Activated CD8-positive, alpha-beta T cell treated with anti-CD3 and anti-CD28 coated beads for 36 hours (primary cell): Measurements from ENCODE around the gene KIAA0513. TPM values are rescaled to one million over a fixed set of nuclear protein-coding genes. Genes with fewer than 3 reads are reported as not detected.

Source experiments
- ATAC-seq: fragments of 200-7000 bp; cut with Tn5 transposase; one replicate; pipeline ENCODE4 v1.10.0; 2021; ENCODE audit warnings: mild to moderate bottlenecking, moderate library complexity
- CTCF ChIA-PET: fragments of 350-600 bp; sonication (Branson Sonifier 250); formaldehyde crosslinking; loops from one replicate; lab custom pipeline; 2021; ENCODE audit warnings: antibody characterized with exemption; lab: Charles Lee
- POLR2A ChIA-PET: fragments of 350-600 bp; sonication (Branson Sonifier 250); formaldehyde crosslinking; loops from one replicate; lab custom pipeline; 2021; ENCODE audit warnings: antibody characterized with exemption; lab: Charles Lee
- DNase-seq: peaks from one replicate; pipeline ENCODE4 v3.0.0-alpha.2; 2020
- H3K27ac Mint-ChIP-seq: one replicate; pipeline ENCODE4 v1.8.0; 2021; ENCODE audit warnings: mild to moderate bottlenecking, mixed read lengths
- H3K27me3 Mint-ChIP-seq: one replicate; pipeline ENCODE4 v1.8.0; 2021; ENCODE audit warnings: mixed read lengths
- H3K36me3 Mint-ChIP-seq: one replicate; pipeline ENCODE4 v1.8.0; 2021; ENCODE audit warnings: low read depth, mixed read lengths
- H3K4me1 Mint-ChIP-seq: one replicate; pipeline ENCODE4 v1.8.0; 2021; ENCODE audit warnings: low read depth, mixed read lengths
- H3K4me3 Mint-ChIP-seq: one replicate; pipeline ENCODE4 v1.8.0; 2021; ENCODE audit warnings: mild to moderate bottlenecking, moderate library complexity, mixed read lengths
- H3K9me3 Mint-ChIP-seq: one replicate; pipeline ENCODE4 v1.8.0; 2021; ENCODE audit warnings: mixed read lengths
- CTCF ChIP-seq: fragments of 200-600 bp; IDR thresholded peaks from one replicate; pipeline ENCODE4 v1.8.0; 2022; ENCODE audit warnings: antibody characterized with exemption, mild to moderate bottlenecking
- intact Hi-C: fragments of 100-400 bp; cut with micrococcal nuclease; formaldehyde crosslinking; loops from one replicate; pipeline ENCODE4 v1.10.0; 2022
- total RNA-seq, 2 experiments: library from RNA; stranded (reverse); gene quantifications; one replicate each; pipeline ENCODE4 v1.2.3, GENCODE V29; 2021

The KIAA0513 gene
- total RNA-seq, 2 experiments from 2014 or later: 3.9 to 5.3 TPM

- Mint-ChIP-seq H3K27me3 (peaks cover 27% of the 10 kb centered on the region), H3K36me3 (no peaks in the 10 kb centered on the region), H3K9me3 (no peaks in the 10 kb centered on the region), H3K4me1 (peaks cover 9% of the 10 kb centered on the region), H3K4me3 (no peak overlapping the region), H3K27ac (no peak overlapping the region)
- ATAC-seq (no peak), DNase-seq (no peak)
- TF ChIP-seq CTCF: no peak
- CTCF ChIA-PET: interaction anchor here (0.8 to 1.3 kb wide), 2 partner anchors 9 to 19 kb away, joined by 3 to 4 read pairs; no protein-coding TSS in a partner anchor
- POLR2A ChIA-PET: no interaction called here
- intact Hi-C loops: no loop called here
Observed at GRCh38 chr16:85134076-85134788, 106.6 kb downstream of the KIAA0513 start.

- TF ChIP-seq CTCF: no peak
- ChIA-PET POLR2A (no interaction called here), CTCF (interaction anchor here (0.8 to 1.3 kb wide), 2 partner anchors 9 to 20 kb away, joined by 3 to 4 read pairs; no protein-coding TSS in a partner anchor)
- H3K4me1 Mint-ChIP-seq: peaks cover 9% of the 10 kb centered on the region
- no peak for ATAC-seq
- H3K36me3 Mint-ChIP-seq: no peaks in the 10 kb centered on the region
- no peak for DNase-seq
- no peaks in the 10 kb centered on the region for H3K9me3 Mint-ChIP-seq
- no peak overlapping the region for H3K27ac Mint-ChIP-seq
- no peak overlapping the region for H3K4me3 Mint-ChIP-seq
- H3K27me3 Mint-ChIP-seq: peaks cover 33% of the 10 kb centered on the region
- intact Hi-C loops: no loop called here
Observed at GRCh38 chr16:85134789-85135142, 107.2 kb downstream of the KIAA0513 start.

GRCh38 chr16:85136213-85136701 lies 108.7 kb downstream of the KIAA0513 start:
- H3K27me3 Mint-ChIP-seq: peaks cover 34% of the 10 kb centered on the region
- no peak for TF ChIP-seq CTCF
- CTCF ChIA-PET: interaction anchor here (1.1 kb wide), 1 partner anchor 21 kb away, joined by 5 read pairs; no protein-coding TSS in a partner anchor
- POLR2A ChIA-PET: no interaction called here
- H3K9me3 Mint-ChIP-seq: no peaks in the 10 kb centered on the region
- no peaks in the 10 kb centered on the region for H3K36me3 Mint-ChIP-seq
- DNase-seq (no peak), ATAC-seq (peak; percentile 24)
- intact Hi-C loops: no loop called here
- H3K4me1 Mint-ChIP-seq: peaks cover 9% of the 10 kb centered on the region
- H3K27ac Mint-ChIP-seq: no peak overlapping the region
- no peak overlapping the region for H3K4me3 Mint-ChIP-seq

GRCh38 chr16:85136702-85137322 lies 109.2 kb downstream of the KIAA0513 start:
- Mint-ChIP-seq H3K9me3 (no peaks in the 10 kb centered on the region), H3K27ac (no peak overlapping the region), H3K27me3 (peaks cover 34% of the 10 kb centered on the region), H3K4me3 (no peak overlapping the region), H3K36me3 (no peaks in the 10 kb centered on the region), H3K4me1 (peaks cover 9% of the 10 kb centered on the region)
- intact Hi-C loops: no loop called here
- CTCF ChIA-PET: interaction anchor here (1.1 kb wide), 1 partner anchor 22 kb away, joined by 5 read pairs; no protein-coding TSS in a partner anchor
- ATAC-seq (no peak), DNase-seq (no peak)
- TF ChIP-seq CTCF: no peak
- POLR2A ChIA-PET: no interaction called here
